ENCODE results near the gene MRPS27. TPM values are rescaled to one million over a fixed set of nuclear protein-coding genes. Genes with fewer than 3 reads are reported as not detected.
A peak's percentile ranks its signal among the peaks of the same experiment; 100 is the strongest.
"Not testable (repeated sequence)": the region's sequence is repeated elsewhere in the genome, so short reads cannot be mapped to it uniquely, and the experiment has no call there.

MRPS27 gene
- total RNA-seq, 2 experiments from 2014 or later, result 93.3 to 113 TPM

GRCh38 chr5:72180925-72181324 lies 139.1 kb downstream of the MRPS27 start:
- Mint-ChIP-seq H3K27ac (no peak overlapping the region), H3K9me3 (ENCODE audit: low read depth) (no peaks in the 10 kb centered on the region), H3K27me3 (peaks cover 32% of the 10 kb centered on the region), H3K4me1 (no peaks in the 10 kb centered on the region), H3K4me3 (no peak overlapping the region), H3K36me3 (ENCODE audit: low read depth) (no peaks in the 10 kb centered on the region)
- CTCF ChIA-PET, result no interaction called here
- no peak for DNase-seq
- POLR2A ChIA-PET, result no interaction called here
- no peak for ATAC-seq
- intact Hi-C loops (cut with DNase I, micrococcal nuclease), result no loop called here

- CTCF ChIA-PET, result interaction anchor here (0.5 kb wide), 1 partner anchor 399 kb away, joined by 3 read pairs; no protein-coding TSS in a partner anchor
- DNase-seq (no peak), ATAC-seq (no peak)
- Mint-ChIP-seq H3K27me3 (peaks cover 37% of the 10 kb centered on the region), H3K36me3 (ENCODE audit: low read depth) (no peaks in the 10 kb centered on the region), H3K4me3 (no peak overlapping the region), H3K9me3 (ENCODE audit: low read depth) (no peaks in the 10 kb centered on the region), H3K27ac (no peak overlapping the region), H3K4me1 (no peaks in the 10 kb centered on the region)
- POLR2A ChIA-PET, result no interaction called here
- intact Hi-C loops (cut with DNase I, micrococcal nuclease), result no loop called here
These were observed 140.1 kb downstream of the MRPS27 start for GRCh38 chr5:72179816-72180440.

DNA sequence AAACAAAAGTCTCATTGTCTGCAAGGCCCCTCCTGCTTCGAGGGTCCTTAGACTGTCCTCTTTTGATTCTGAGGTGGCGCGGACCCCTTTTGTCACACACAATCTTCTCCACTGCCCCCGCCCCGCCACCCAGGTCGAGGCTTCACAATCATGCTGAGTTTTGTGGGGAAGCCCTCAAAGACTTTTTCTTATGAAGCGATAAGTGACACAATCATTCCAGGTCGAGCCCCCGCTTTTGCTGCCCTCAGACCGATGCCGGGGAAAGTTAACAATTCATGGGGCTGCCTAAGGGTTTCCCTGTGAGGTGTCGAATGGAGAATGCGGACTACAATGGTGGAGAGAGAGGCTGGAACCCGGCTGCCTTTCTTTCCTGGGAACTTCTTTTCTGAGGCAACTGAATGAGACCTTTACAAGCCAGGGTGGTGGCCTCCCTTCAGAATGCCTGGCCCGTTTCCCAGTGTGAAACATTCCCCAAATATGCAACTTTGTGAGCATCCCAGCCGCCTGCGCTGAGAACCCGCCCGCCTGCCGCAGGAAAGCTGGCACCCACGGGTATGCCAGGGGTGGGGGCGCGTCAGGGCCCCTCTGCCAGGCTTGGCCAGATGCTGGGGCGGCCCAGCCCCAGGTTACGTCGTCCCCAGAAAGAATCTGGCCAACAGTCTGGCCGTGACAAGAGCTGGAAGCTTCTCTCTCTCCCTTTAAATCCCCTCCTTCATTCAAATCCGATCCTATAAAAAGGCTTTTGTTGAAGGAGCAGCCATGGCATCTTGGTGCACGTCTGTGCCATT lies 140.8 kb downstream of the MRPS27 start:
- H3K27me3 Mint-ChIP-seq, result peaks cover 34% of the 10 kb centered on the region
- H3K4me3 Mint-ChIP-seq, result no peak overlapping the region
- ChIA-PET POLR2A (no interaction called here), CTCF (no interaction called here)
- no peak for DNase-seq
- intact Hi-C loops (cut with DNase I, micrococcal nuclease), result no loop called here
- H3K4me1 Mint-ChIP-seq, result no peaks in the 10 kb centered on the region
- no peak overlapping the region for H3K27ac Mint-ChIP-seq
- no peaks in the 10 kb centered on the region for H3K36me3 Mint-ChIP-seq (ENCODE audit: low read depth)
- ATAC-seq, result no peak
- no peaks in the 10 kb centered on the region for H3K9me3 Mint-ChIP-seq (ENCODE audit: low read depth)

- no peak overlapping the region for H3K4me3 Mint-ChIP-seq
- no peaks in the 10 kb centered on the region for H3K36me3 Mint-ChIP-seq (ENCODE audit: low read depth)
- intact Hi-C loops (cut with DNase I, micrococcal nuclease), result no loop called here
- POLR2A ChIA-PET, result no interaction called here
- ATAC-seq, result no peak
- DNase-seq, result no peak
- H3K27me3 Mint-ChIP-seq, result peaks cover 30% of the 10 kb centered on the region
- CTCF ChIA-PET, result no interaction called here
- H3K4me1 Mint-ChIP-seq, result no peaks in the 10 kb centered on the region
- no peaks in the 10 kb centered on the region for H3K9me3 Mint-ChIP-seq (ENCODE audit: low read depth)
- H3K27ac Mint-ChIP-seq, result no peak overlapping the region
These were observed 142.5 kb downstream of the MRPS27 start for GRCh38 chr5:72177538-72177937.

DNA sequence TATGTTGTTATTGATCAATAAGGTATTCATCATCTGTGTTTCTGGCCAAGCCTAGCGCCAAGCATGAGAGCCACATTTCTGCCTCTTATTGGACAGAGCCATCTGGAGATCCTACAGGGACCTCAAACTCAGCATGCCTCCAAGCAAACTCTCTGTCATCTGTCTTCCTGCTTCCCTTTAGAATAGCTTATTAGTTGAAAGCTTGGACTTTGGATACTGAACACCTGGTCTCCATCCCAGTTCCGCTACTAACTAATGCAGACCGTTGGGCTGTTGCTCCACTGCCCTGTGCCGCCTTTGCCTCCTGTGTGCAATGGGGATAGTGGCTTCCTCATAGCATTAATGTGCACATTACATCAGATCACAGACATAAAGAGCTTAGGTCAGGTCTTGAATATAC lies 147.3 kb downstream of the MRPS27 start:
- intact Hi-C loops (cut with DNase I, micrococcal nuclease), result no loop called here
- no peak overlapping the region for H3K4me3 Mint-ChIP-seq
- ChIA-PET CTCF (interaction anchor here (0.7 kb wide), 1 partner anchor 53 kb away, joined by 3 read pairs; no protein-coding TSS in a partner anchor), POLR2A (interaction anchor here (0.6 kb wide), 1 partner anchor 400 kb away, joined by 3 read pairs; no protein-coding TSS in a partner anchor)
- no peak overlapping the region for H3K27ac Mint-ChIP-seq
- no peaks in the 10 kb centered on the region for H3K36me3 Mint-ChIP-seq (ENCODE audit: low read depth)
- H3K4me1 Mint-ChIP-seq, result peaks cover 3% of the 10 kb centered on the region
- H3K9me3 Mint-ChIP-seq (ENCODE audit: low read depth), result no peaks in the 10 kb centered on the region
- H3K27me3 Mint-ChIP-seq, result peaks cover 31% of the 10 kb centered on the region
- ATAC-seq (no peak), DNase-seq (no peak)

DNA sequence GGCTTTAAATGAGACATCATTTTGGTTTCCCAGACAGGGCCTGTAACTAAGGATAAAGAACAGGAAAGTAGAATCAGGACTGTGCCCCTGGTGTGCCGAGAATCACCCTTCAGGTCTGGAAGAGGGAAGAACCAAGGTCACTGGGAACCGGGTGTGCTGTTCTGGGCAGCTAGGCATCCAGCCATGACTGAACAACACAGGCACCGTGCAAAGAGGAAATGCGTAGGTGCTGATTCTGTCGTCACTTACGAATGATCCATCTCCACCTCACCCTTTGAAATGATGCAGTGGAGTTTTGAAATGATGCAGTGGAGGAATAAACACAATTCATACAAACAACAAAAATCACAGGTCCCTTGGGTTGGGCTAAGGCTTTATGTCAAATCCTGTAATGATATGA lies 148.4 kb downstream of the MRPS27 start:
- H3K9me3 Mint-ChIP-seq (ENCODE audit: low read depth), result no peaks in the 10 kb centered on the region
- no peak overlapping the region for H3K27ac Mint-ChIP-seq
- peak; percentile 57 for DNase-seq
- H3K36me3 Mint-ChIP-seq (ENCODE audit: low read depth), result no peaks in the 10 kb centered on the region
- CTCF ChIA-PET, result no interaction called here
- peaks cover 37% of the 10 kb centered on the region for H3K27me3 Mint-ChIP-seq
- POLR2A ChIA-PET, result no interaction called here
- H3K4me3 Mint-ChIP-seq, result no peak overlapping the region
- H3K4me1 Mint-ChIP-seq, result peaks cover 6% of the 10 kb centered on the region
- intact Hi-C loops (cut with DNase I, micrococcal nuclease), result no loop called here
- ATAC-seq, result peak; percentile 96

DNA sequence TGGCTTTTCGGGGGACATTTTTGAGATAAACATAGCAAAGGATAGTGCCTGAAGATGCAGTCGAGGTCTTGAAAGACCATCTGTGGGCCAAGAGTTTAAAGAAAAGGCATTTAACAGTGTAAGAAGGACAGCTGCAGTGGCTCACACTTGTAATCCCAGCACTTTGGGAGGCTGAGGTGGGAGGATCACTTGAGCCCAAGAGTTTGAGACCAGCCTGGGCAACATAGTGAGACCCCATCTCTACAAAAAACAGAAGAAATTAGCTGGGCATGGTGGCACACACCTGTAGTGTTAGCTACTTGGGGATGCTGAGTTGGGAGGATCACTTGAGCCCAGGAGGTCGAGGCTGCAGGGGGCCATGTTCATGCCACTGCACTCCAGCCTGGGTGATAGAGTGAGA lies 148.9 kb downstream of the MRPS27 start:
- H3K4me1 Mint-ChIP-seq; H3K4me3 Mint-ChIP-seq; ATAC-seq; POLR2A ChIA-PET; DNase-seq; intact Hi-C loops (cut with DNase I, micrococcal nuclease); H3K36me3 Mint-ChIP-seq (ENCODE audit: low read depth); H3K9me3 Mint-ChIP-seq (ENCODE audit: low read depth); CTCF ChIA-PET; H3K27ac Mint-ChIP-seq: not testable (repeated sequence)
- peaks cover 39% of the 10 kb centered on the region for H3K27me3 Mint-ChIP-seq

GRCh38 chr5:72170101-72170500 lies 149.9 kb downstream of the MRPS27 start:
- Mint-ChIP-seq H3K27ac (no peak overlapping the region), H3K4me3 (no peak overlapping the region), H3K27me3 (peaks cover 33% of the 10 kb centered on the region), H3K36me3 (ENCODE audit: low read depth) (no peaks in the 10 kb centered on the region), H3K4me1 (peaks cover 7% of the 10 kb centered on the region), H3K9me3 (ENCODE audit: low read depth) (no peaks in the 10 kb centered on the region)
- intact Hi-C loops (cut with DNase I, micrococcal nuclease), result no loop called here
- ATAC-seq (no peak), DNase-seq (no peak)
- ChIA-PET CTCF (interaction anchor here (0.8 kb wide), 1 partner anchor 64 kb away, joined by 3 read pairs; no protein-coding TSS in a partner anchor), POLR2A (no interaction called here)

Small RNAs within 50 kb of the gene (microRNA-seq; reads per million reads assigned to microRNA genes)
- gene MIR4803 (ENCODE audit: borderline replicate concordance), result not detected

Other genes with a start within 250 kb of the MRPS27 start
- gene MAP1B, start 212.8 kb downstream of the MRPS27 start, total RNA-seq, result under 1 TPM; 0.16 to 0.26 TPM
- 10 to 100 TPM; 10.4 to 14.1 TPM for gene PTCD2, start 133 bp upstream of the MRPS27 start, total RNA-seq
- gene ZNF366, start 187.2 kb upstream of the MRPS27 start, total RNA-seq, result not detected